K562 (cell line): Measurements from ENCODE around the gene SLCO3A1. TPM values are rescaled to one million over a fixed set of nuclear protein-coding genes. Genes with fewer than 3 reads are reported as not detected.

ENCODE experiments used
- ATAC-seq: fragments of 200-7000 bp; cut with Tn5 transposase; 3 replicates; pipeline ENCODE4 v1.9.1; 2020; ENCODE audit warnings: moderate library complexity
- BruUV-seq: library from RNA; stranded (reverse); fragments of 400-500 nt; replicated peaks from 2 replicates; lab custom pipeline; 2021; lab: Mats Ljungman, UMichigan
- CTCF ChIA-PET: fragments of 300-600 bp; formaldehyde crosslinking; extraction: SDS; loops from one replicate; lab custom pipeline; 2021; ENCODE audit warnings: low intra/inter-chr PET ratio; lab: Yijun Ruan, JAX
- POLR2A ChIA-PET: fragments of 300-600, 350-650 bp; sonication (Branson Sonifier 250); formaldehyde crosslinking; extraction: SDS; loops from one replicate; lab custom pipeline; 2021; ENCODE audit warnings: antibody characterized with exemption, inconsistent platforms; lab: Yijun Ruan, JAX
- DNase-seq, 4 experiments: peaks; one replicate each; pipeline versions ENCODE4 v3.0.0 to v3.0.0-alpha.2; 2011 to 2018; ENCODE audit warnings: low spot score in 3 of 4, mixed read lengths in 3 of 4; ENCODE audit errors: extremely low read depth in 1 of 4
- FAIRE-seq: peaks from 2 replicates; lab custom pipeline; 2011; peaks lifted over from hg19 to GRCh38; lab: Jason Lieb, UNC
- H2AFZ ChIP-seq: 2 replicates; pipeline ENCODE4 v1.6.0; 2011; ENCODE audit warnings: low read depth, low read length, control low read depth, inconsistent platforms
- H3K27ac ChIP-seq: fragments of 200-600 bp; 3 replicates; pipeline ENCODE4 v1.8.0; 2011; ENCODE audit warnings: low read depth, mild to moderate bottlenecking, control low read depth, inconsistent platforms, low read length, moderate library complexity, mixed read lengths; ENCODE audit errors: extremely low read depth
- H3K27me3 ChIP-seq, 2 experiments: fragments of 300-600 bp in 1 of 2; 2 replicates in 1 of 2; 3 replicates in 1 of 2; pipeline versions ENCODE4 v1.6.0 to v1.8.0; 2011; ENCODE audit warnings: inconsistent platforms in 2 of 2, low read length in 2 of 2, mild to moderate bottlenecking in 1 of 2, mixed read lengths in 1 of 2, moderate library complexity in 1 of 2; ENCODE audit not compliant: control insufficient read depth in 2 of 2, insufficient read depth in 2 of 2
- H3K36me3 ChIP-seq: fragments of 300-600 bp; 3 replicates; pipeline ENCODE4 v1.8.0; 2011; ENCODE audit warnings: mild to moderate bottlenecking, low read length, inconsistent platforms; ENCODE audit not compliant: control insufficient read depth, insufficient read depth
- H3K4me1 ChIP-seq, 2 experiments: fragments of 200-600 bp in 1 of 2; replicated peaks in 1 of 2; 2 replicates in 1 of 2; 3 replicates in 1 of 2; pipeline versions ENCODE4 v1.5.1 to v1.8.0; 2011; ENCODE audit warnings: inconsistent platforms in 2 of 2, low read length in 2 of 2, mild to moderate bottlenecking in 1 of 2, mixed read lengths in 1 of 2, moderate library complexity in 1 of 2; ENCODE audit not compliant: control insufficient read depth in 2 of 2, insufficient read depth in 2 of 2
- H3K4me2 ChIP-seq: 2 replicates; pipeline ENCODE4 v1.6.1; 2011; ENCODE audit warnings: low read length, control low read depth, inconsistent platforms, mixed read lengths; ENCODE audit not compliant: insufficient read depth
- H3K4me3 ChIP-seq: fragments of 200-600 bp; sonication (generic), shearing (Covaris generic); 2 replicates; pipeline ENCODE4 v1.5.1; 2016; ENCODE audit warnings: control low read depth, inconsistent platforms
- H3K79me2 ChIP-seq: fragments of 200-600 bp; 3 replicates; pipeline ENCODE4 v1.8.0; 2011; ENCODE audit warnings: low read length, inconsistent platforms; ENCODE audit not compliant: control insufficient read depth, insufficient read depth
- H3K9ac ChIP-seq, 2 experiments: 2 replicates each; pipeline versions ENCODE4 v1.6.0 to v1.6.1; 2011; ENCODE audit warnings: low read depth in 2 of 2, low read length in 2 of 2, control low read depth in 1 of 2, inconsistent platforms in 1 of 2, mild to moderate bottlenecking in 1 of 2, mixed read lengths in 1 of 2; ENCODE audit not compliant: insufficient read depth in 1 of 2
- H3K9me1 ChIP-seq: one replicate; pipeline ENCODE4 v1.6.0; 2011; ENCODE audit warnings: inconsistent platforms, mild to moderate bottlenecking, low read length, moderate library complexity; ENCODE audit not compliant: control insufficient read depth, insufficient read depth
- H3K9me3 ChIP-seq: replicated peaks from 2 replicates; pipeline ENCODE4 v1.5.1; 2011; ENCODE audit warnings: low read depth, low read length, inconsistent platforms; ENCODE audit not compliant: control insufficient read depth, insufficient read depth
- H4K20me1 ChIP-seq: replicated peaks from 2 replicates; pipeline ENCODE4 v1.6.1; 2011; ENCODE audit warnings: low read length, inconsistent platforms, mixed read lengths; ENCODE audit not compliant: control insufficient read depth, insufficient read depth
- COPS2 ChIP-seq: fragments of 450-650 bp; conservative IDR thresholded peaks from 2 replicates; pipeline ENCODE4 v1.6.1; 2016; ENCODE audit warnings: mild to moderate bottlenecking, moderate library complexity
- DACH1 ChIP-seq: fragments of 450-650 bp; IDR thresholded peaks from 2 replicates; pipeline ENCODE4 v1.6.1; 2018; ENCODE audit not compliant: partially characterized antibody
- ELF1 ChIP-seq: fragments of 200-800 bp; sonication (Bioruptor generic); IDR thresholded peaks from 2 replicates; pipeline ENCODE4 v1.6.1; 2016; ENCODE audit warnings: missing genetic modification characterization, missing compliant biosample characterization
- L3MBTL2 ChIP-seq: fragments of 450-650 bp; IDR thresholded peaks from 2 replicates; pipeline ENCODE4 v1.6.1; 2016; ENCODE audit warnings: mild to moderate bottlenecking, moderate library complexity
- MAFK ChIP-seq: IDR thresholded peaks from 2 replicates; pipeline ENCODE4 v1.6.1; 2011; ENCODE audit warnings: low read length, improper control_type of control experiment
- RBFOX2 ChIP-seq: fragments of 200-400 bp; formaldehyde crosslinking; IDR thresholded peaks from 2 replicates; pipeline ENCODE4 v1.6.1; 2017; ENCODE audit warnings: low read depth, mild to moderate bottlenecking, low read length, moderate library complexity
- ZC3H11A ChIP-seq: IDR thresholded peaks from 2 replicates; pipeline ENCODE4 v1.6.1; 2012; ENCODE audit warnings: low read depth, low read length, improper control_type of control experiment
- ZNF41 ChIP-seq: fragments of 250-450 bp; sonication (Bioruptor Pico); conservative IDR thresholded peaks from 2 replicates; pipeline ENCODE4 v1.4.0; 2020; ENCODE audit warnings: mild to moderate bottlenecking
- WGBS: fragments of 100-300 bp; shearing (Covaris generic); methylation state at CpG from one replicate; pipeline ENCODE4 v1.1.6; 2016; ENCODE audit warnings: low coverage, mixed read lengths; ENCODE audit not compliant: insufficient coverage; ENCODE audit errors: missing lambda C conversion rate; 5-methylcytosine and 5-hydroxymethylcytosine counted together
- in situ Hi-C: fragments of 300-500 bp; cut with MboI; formaldehyde crosslinking; loops from 4 replicates; pipeline ENCODE4 v1.15.0; 2018; ENCODE audit warnings: inconsistent platforms, mixed read lengths
- intact Hi-C: fragments of 100-400 bp; cut with micrococcal nuclease; formaldehyde crosslinking; loops from 2 replicates; pipeline ENCODE4 v1.14.2; 2022
- polyA plus RNA-seq, 8 experiments: library from polyadenylated mRNA; depleted of rRNA in 4 of 8; stranded (reverse) in 5 of 8; unstranded in 3 of 8; fragments of >200 nt; fragmentation: Nextera tagmentation in 2 of 8; fragmentation: Illumina TruSeq in 1 of 8; extraction: Ambion mirVana in 2 of 8; extraction: Trizol in 1 of 8; gene quantifications; 2 replicates each; pipeline versions ENCODE4 v1.2.1 to v1.2.3, GENCODE V29; 2011 to 2014; ENCODE audit warnings: inconsistent platforms in 1 of 8, missing spikeins in 1 of 8
- total RNA-seq, 7 experiments: library from RNA; depleted of rRNA in 6 of 7; stranded (reverse); fragments of >200 nt in 6 of 7; fragmentation: Illumina TruSeq in 2 of 7; extraction: Trizol in 2 of 7; gene quantifications; 2 replicates each; pipeline versions ENCODE4 v1.2.1 to v1.2.3, GENCODE V29; 2011 to 2021; ENCODE audit warnings: low replicate concordance in 1 of 7
- TF ChIP-seq, protein P1 (sequence below): fragments of 450-650 bp; formaldehyde crosslinking; IDR thresholded peaks from 2 replicates; pipeline ENCODE4 v1.4.0; 2020; ENCODE audit warnings: mild to moderate bottlenecking, mixed read lengths
- TF ChIP-seq, protein P2 (sequence below), 3 experiments: fragments of 200-800 bp in 1 of 3; fragments of 250-450 bp in 1 of 3; fragments of 450-650 bp in 1 of 3; sonication (Bioruptor Pico) in 1 of 3; sonication (Bioruptor generic) in 1 of 3; formaldehyde crosslinking in 1 of 3; IDR thresholded peaks; 2 replicates each; pipeline versions ENCODE4 v1.6.1 to v1.8.0; 2016 to 2022; ENCODE audit warnings: mild to moderate bottlenecking in 2 of 3, missing genetic modification characterization in 2 of 3, missing compliant biosample characterization in 1 of 3, moderate library complexity in 1 of 3
- TF ChIP-seq, protein P3 (sequence below): fragments of 250-450 bp; sonication (Bioruptor Pico); IDR thresholded peaks from 2 replicates; pipeline ENCODE4 v1.8.0; 2022; ENCODE audit warnings: inconsistent platforms, mild to moderate bottlenecking, moderate library complexity, borderline replicate concordance
- TF ChIP-seq, protein P4 (sequence below): fragments of 150-350 bp; IDR thresholded peaks from 2 replicates; pipeline ENCODE4 v1.6.1; 2014; ENCODE audit warnings: low read depth, mild to moderate bottlenecking, low read length, borderline replicate concordance

The SLCO3A1 gene
- total and polyA plus RNA-seq, 9 of the 15 experiments (the other 6 are each of a cell fraction or from before 2014, with no cell fraction given) = 0.01 to 0.84 (median 0.06) TPM; not detected in 3

DNA sequence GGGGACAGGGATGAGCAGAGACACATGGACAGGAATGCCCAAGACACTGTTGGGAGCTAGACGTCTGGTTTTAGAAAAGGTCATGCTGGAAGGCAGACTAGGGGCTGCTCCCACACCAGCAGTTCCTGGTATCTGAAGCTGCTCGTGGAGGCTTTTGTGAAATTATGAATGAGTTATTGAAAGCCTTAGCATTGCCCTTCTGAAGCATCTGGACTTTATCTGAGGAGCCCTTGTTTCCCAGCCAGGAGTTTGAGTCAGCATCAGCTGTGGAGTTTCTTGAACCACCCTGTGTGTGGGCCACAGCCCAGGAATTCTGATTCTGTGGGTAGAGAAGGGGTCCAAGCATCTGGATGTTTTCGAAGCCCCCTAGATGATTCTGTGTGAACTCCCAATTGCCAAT, 258.7 kb downstream of the SLCO3A1 start:
- Histone ChIP-seq H3K4me2 (no peak overlapping the region), H3K9ac (no peak overlapping the region), H3K36me3 (no peaks in the 10 kb centered on the region), H3K27me3 (peaks cover 0 to 4% of the 10 kb centered on the region in 2 experiments; a peak in 1 of 5 replicates), H4K20me1 (no peaks in the 10 kb centered on the region; the same call in 1 of the 2 replicates), H3K9me1 (no peaks in the 10 kb centered on the region), H3K4me1 (no peaks in the 10 kb centered on the region), H3K9me3 (no peaks in the 10 kb centered on the region), H3K4me3 (no peak overlapping the region), H3K79me2 (no peaks in the 10 kb centered on the region), H3K27ac (no peak overlapping the region), H2AFZ (no peak overlapping the region)
- DNase-seq (no peak), FAIRE-seq (no peak), ATAC-seq (no peak)
- no TSS peak for BruUV-seq
- ChIA-PET POLR2A (interaction anchor here (1.2 kb wide), 1 partner anchor 12 kb away, joined by 3 read pairs; no protein-coding TSS in a partner anchor), CTCF (no interaction called here)
- intact Hi-C loops (no loop called here), in situ Hi-C loops (no loop called here)
- 3% methylated on average over 3 of the region's 3 CpGs for WGBS
- TF ChIP-seq ZC3H11A = no peak
- no peak for TF ChIP-seq MAFK
- TF ChIP-seq ELF1 (tag) = no peak
- TF ChIP-seq, protein P1, sequence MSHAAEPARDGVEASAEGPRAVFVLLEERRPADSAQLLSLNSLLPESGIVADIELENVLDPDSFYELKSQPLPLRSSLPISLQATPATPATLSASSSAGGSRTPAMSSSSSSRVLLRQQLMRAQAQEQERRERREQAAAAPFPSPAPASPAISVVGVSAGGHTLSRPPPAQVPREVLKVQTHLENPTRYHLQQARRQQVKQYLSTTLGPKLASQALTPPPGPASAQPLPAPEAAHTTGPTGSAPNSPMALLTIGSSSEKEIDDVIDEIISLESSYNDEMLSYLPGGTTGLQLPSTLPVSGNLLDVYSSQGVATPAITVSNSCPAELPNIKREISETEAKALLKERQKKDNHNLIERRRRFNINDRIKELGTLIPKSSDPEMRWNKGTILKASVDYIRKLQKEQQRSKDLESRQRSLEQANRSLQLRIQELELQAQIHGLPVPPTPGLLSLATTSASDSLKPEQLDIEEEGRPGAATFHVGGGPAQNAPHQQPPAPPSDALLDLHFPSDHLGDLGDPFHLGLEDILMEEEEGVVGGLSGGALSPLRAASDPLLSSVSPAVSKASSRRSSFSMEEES = no peak
- TF ChIP-seq, protein P2, sequence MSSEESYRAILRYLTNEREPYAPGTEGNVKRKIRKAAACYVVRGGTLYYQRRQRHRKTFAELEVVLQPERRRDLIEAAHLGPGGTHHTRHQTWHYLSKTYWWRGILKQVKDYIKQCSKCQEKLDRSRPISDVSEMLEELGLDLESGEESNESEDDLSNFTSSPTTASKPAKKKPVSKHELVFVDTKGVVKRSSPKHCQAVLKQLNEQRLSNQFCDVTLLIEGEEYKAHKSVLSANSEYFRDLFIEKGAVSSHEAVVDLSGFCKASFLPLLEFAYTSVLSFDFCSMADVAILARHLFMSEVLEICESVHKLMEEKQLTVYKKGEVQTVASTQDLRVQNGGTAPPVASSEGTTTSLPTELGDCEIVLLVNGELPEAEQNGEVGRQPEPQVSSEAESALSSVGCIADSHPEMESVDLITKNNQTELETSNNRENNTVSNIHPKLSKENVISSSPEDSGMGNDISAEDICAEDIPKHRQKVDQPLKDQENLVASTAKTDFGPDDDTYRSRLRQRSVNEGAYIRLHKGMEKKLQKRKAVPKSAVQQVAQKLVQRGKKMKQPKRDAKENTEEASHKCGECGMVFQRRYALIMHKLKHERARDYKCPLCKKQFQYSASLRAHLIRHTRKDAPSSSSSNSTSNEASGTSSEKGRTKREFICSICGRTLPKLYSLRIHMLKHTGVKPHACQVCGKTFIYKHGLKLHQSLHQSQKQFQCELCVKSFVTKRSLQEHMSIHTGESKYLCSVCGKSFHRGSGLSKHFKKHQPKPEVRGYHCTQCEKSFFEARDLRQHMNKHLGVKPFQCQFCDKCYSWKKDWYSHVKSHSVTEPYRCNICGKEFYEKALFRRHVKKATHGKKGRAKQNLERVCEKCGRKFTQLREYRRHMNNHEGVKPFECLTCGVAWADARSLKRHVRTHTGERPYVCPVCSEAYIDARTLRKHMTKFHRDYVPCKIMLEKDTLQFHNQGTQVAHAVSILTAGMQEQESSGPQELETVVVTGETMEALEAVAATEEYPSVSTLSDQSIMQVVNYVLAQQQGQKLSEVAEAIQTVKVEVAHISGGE (CRISPR knock-in tag; IDR thresholded peaks at IDR 0.05) = no peak
- TF ChIP-seq L3MBTL2 = no peak
- TF ChIP-seq DACH1 = no peak
- TF ChIP-seq RBFOX2 = no peak
- TF ChIP-seq, protein P3, sequence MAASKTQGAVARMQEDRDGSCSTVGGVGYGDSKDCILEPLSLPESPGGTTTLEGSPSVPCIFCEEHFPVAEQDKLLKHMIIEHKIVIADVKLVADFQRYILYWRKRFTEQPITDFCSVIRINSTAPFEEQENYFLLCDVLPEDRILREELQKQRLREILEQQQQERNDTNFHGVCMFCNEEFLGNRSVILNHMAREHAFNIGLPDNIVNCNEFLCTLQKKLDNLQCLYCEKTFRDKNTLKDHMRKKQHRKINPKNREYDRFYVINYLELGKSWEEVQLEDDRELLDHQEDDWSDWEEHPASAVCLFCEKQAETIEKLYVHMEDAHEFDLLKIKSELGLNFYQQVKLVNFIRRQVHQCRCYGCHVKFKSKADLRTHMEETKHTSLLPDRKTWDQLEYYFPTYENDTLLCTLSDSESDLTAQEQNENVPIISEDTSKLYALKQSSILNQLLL (CRISPR knock-in tag) = no peak
- TF ChIP-seq, protein P4, sequence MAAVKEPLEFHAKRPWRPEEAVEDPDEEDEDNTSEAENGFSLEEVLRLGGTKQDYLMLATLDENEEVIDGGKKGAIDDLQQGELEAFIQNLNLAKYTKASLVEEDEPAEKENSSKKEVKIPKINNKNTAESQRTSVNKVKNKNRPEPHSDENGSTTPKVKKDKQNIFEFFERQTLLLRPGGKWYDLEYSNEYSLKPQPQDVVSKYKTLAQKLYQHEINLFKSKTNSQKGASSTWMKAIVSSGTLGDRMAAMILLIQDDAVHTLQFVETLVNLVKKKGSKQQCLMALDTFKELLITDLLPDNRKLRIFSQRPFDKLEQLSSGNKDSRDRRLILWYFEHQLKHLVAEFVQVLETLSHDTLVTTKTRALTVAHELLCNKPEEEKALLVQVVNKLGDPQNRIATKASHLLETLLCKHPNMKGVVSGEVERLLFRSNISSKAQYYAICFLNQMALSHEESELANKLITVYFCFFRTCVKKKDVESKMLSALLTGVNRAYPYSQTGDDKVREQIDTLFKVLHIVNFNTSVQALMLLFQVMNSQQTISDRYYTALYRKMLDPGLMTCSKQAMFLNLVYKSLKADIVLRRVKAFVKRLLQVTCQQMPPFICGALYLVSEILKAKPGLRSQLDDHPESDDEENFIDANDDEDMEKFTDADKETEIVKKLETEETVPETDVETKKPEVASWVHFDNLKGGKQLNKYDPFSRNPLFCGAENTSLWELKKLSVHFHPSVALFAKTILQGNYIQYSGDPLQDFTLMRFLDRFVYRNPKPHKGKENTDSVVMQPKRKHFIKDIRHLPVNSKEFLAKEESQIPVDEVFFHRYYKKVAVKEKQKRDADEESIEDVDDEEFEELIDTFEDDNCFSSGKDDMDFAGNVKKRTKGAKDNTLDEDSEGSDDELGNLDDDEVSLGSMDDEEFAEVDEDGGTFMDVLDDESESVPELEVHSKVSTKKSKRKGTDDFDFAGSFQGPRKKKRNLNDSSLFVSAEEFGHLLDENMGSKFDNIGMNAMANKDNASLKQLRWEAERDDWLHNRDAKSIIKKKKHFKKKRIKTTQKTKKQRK = no peak
- TF ChIP-seq COPS2 = no peak
- TF ChIP-seq ZNF41 (CRISPR knock-in tag) = no peak
